IMR-90 (cell line): ENCODE data around the gene NXPH3. TPM values are rescaled to one million over a fixed set of nuclear protein-coding genes. Genes with fewer than 3 reads are reported as not detected.

ENCODE experiments used
- ATAC-seq: fragments of 200-7000 bp; cut with Tn5 transposase; 2 replicates; pipeline ENCODE4 v1.9.1; 2020; ENCODE audit warnings: low read depth, mild to moderate bottlenecking, moderate library complexity
- BruUV-seq: library from RNA; stranded (reverse); fragments of 400-500 nt; replicated peaks from 2 replicates; lab custom pipeline; 2021; lab: Mats Ljungman, UMichigan
- CTCF ChIA-PET: fragments of 300-600 bp; formaldehyde crosslinking; extraction: SDS; loops from one replicate; lab custom pipeline; 2021; ENCODE audit warnings: antibody characterized with exemption; lab: Yijun Ruan, JAX
- POLR2A ChIA-PET: fragments of 300-600 bp; sonication (Branson Sonifier 250); formaldehyde crosslinking; loops from one replicate; lab custom pipeline; 2022; ENCODE audit warnings: antibody characterized with exemption; ENCODE audit not compliant: unreplicated experiment; lab: Charles Lee
- DNase-seq: peaks from one replicate; pipeline ENCODE4 v3.0.0; 2013
- H2AFZ ChIP-seq: replicated peaks from 2 replicates; pipeline ENCODE3; 2013; ENCODE audit warnings: low read length, mild to moderate bottlenecking; ENCODE audit not compliant: poor library complexity
- H2AK5ac ChIP-seq: 2 replicates; pipeline ENCODE4 v1.6.1; 2013; ENCODE audit warnings: low read depth, low read length, inconsistent platforms
- H2AK9ac ChIP-seq: replicated peaks from 2 replicates; pipeline ENCODE3; 2013; ENCODE audit warnings: mild to moderate bottlenecking, low read depth, low read length, moderate library complexity; ENCODE audit not compliant: poor library complexity
- H2BK120ac ChIP-seq: 2 replicates; pipeline ENCODE4 v1.6.1; 2013; ENCODE audit warnings: low read depth, low read length, inconsistent platforms
- H2BK15ac ChIP-seq: 3 replicates; pipeline ENCODE4 v1.6.1; 2013; ENCODE audit warnings: low read depth, low read length, inconsistent platforms
- H2BK20ac ChIP-seq: 2 replicates; pipeline ENCODE4 v1.6.1; 2013; ENCODE audit warnings: low read depth, mild to moderate bottlenecking, inconsistent platforms, low read length, moderate library complexity
- H2BK5ac ChIP-seq: 2 replicates; pipeline ENCODE4 v1.6.1; 2013; ENCODE audit warnings: mild to moderate bottlenecking, low read depth, low read length, inconsistent platforms; ENCODE audit not compliant: poor library complexity, severe bottlenecking
- H3K14ac ChIP-seq: replicated peaks from 2 replicates; pipeline ENCODE4 v1.6.1; 2013; ENCODE audit warnings: low read depth, low read length, inconsistent platforms
- H3K18ac ChIP-seq: 2 replicates; pipeline ENCODE4 v1.6.1; 2013; ENCODE audit warnings: low read depth, low read length, control low read depth
- H3K23ac ChIP-seq: 2 replicates; pipeline ENCODE4 v1.6.1; 2013; ENCODE audit warnings: low read depth, low read length, inconsistent platforms
- H3K27ac ChIP-seq: 2 replicates; pipeline ENCODE4 v1.5.1; 2013; ENCODE audit warnings: mild to moderate bottlenecking, control low read depth, low read length; ENCODE audit not compliant: insufficient read depth
- H3K27me3 ChIP-seq: 2 replicates; pipeline ENCODE4 v1.6.1; 2013; ENCODE audit warnings: low read length; ENCODE audit not compliant: control insufficient read depth, insufficient read depth
- H3K36me3 ChIP-seq: 2 replicates; pipeline ENCODE4 v1.6.1; 2013; ENCODE audit warnings: low read length, mixed read lengths; ENCODE audit not compliant: control insufficient read depth, insufficient read depth
- H3K4ac ChIP-seq: 2 replicates; pipeline ENCODE4 v1.6.1; 2013; ENCODE audit warnings: low read depth, low read length, inconsistent platforms
- H3K4me1 ChIP-seq: 2 replicates; pipeline ENCODE4 v1.6.1; 2013; ENCODE audit warnings: low read length, mixed read lengths; ENCODE audit not compliant: control insufficient read depth, insufficient read depth
- H3K4me2 ChIP-seq: 2 replicates; pipeline ENCODE4 v1.6.1; 2013; ENCODE audit warnings: low read depth, mild to moderate bottlenecking, control low read depth, low read length, moderate library complexity
- H3K4me3 ChIP-seq: 2 replicates; pipeline ENCODE4 v1.5.1; 2013; ENCODE audit warnings: low read depth, mild to moderate bottlenecking, control low read depth, low read length, moderate library complexity; ENCODE audit not compliant: insufficient read depth
- H3K56ac ChIP-seq: 2 replicates; pipeline ENCODE4 v1.6.1; 2013; ENCODE audit warnings: low read length, inconsistent platforms; ENCODE audit not compliant: insufficient read depth; ENCODE audit errors: extremely low read depth
- H3K79me1 ChIP-seq, 2 experiments: 2 replicates each; pipeline ENCODE4 v1.6.1; 2013; ENCODE audit warnings: low read length in 2 of 2, inconsistent platforms in 1 of 2, low read depth in 1 of 2
- H3K9ac ChIP-seq: 2 replicates; pipeline ENCODE4 v1.6.1; 2013; ENCODE audit warnings: low read depth, low read length, control low read depth
- H3K9me1 ChIP-seq: 2 replicates; pipeline ENCODE4 v1.6.1; 2013; ENCODE audit warnings: low read length, inconsistent platforms; ENCODE audit not compliant: insufficient read depth
- H3K9me3 ChIP-seq: 2 replicates; pipeline ENCODE4 v1.6.1; 2013; ENCODE audit warnings: low read length; ENCODE audit not compliant: control insufficient read depth, insufficient read depth
- H4K20me1 ChIP-seq: 2 replicates; pipeline ENCODE4 v1.6.1; 2013; ENCODE audit warnings: low read length, inconsistent platforms; ENCODE audit not compliant: insufficient read depth
- H4K5ac ChIP-seq: 2 replicates; pipeline ENCODE4 v1.6.1; 2013; ENCODE audit warnings: mild to moderate bottlenecking, low read depth, low read length, control low read depth
- H4K8ac ChIP-seq, 2 experiments: 2 replicates each; pipeline ENCODE4 v1.6.1; 2013; ENCODE audit warnings: low read depth in 2 of 2, low read length in 2 of 2, control low read depth in 1 of 2, inconsistent platforms in 1 of 2
- H4K91ac ChIP-seq: 2 replicates; pipeline ENCODE4 v1.6.1; 2013; ENCODE audit warnings: low read depth, low read length, inconsistent platforms; ENCODE audit not compliant: insufficient read depth
- BHLHE40 ChIP-seq: fragments of 150-350 bp; IDR thresholded peaks from 2 replicates; pipeline ENCODE4 v1.6.1; 2016; ENCODE audit warnings: mild to moderate bottlenecking, low read depth, low read length
- ELK1 ChIP-seq: fragments of 150-350 bp; IDR thresholded peaks from 2 replicates; pipeline ENCODE4 v1.6.1; 2016; ENCODE audit warnings: low read depth, mild to moderate bottlenecking, low read length, moderate library complexity, borderline replicate concordance
- FOS ChIP-seq: fragments of 150-350 bp; IDR thresholded peaks from 2 replicates; pipeline ENCODE4 v1.6.1; 2016; ENCODE audit warnings: low read depth, low read length
- MAFK ChIP-seq: IDR thresholded peaks from 2 replicates; pipeline ENCODE4 v1.6.1; 2012; ENCODE audit warnings: low read depth, low read length, improper control_type of control experiment
- MAZ ChIP-seq: IDR thresholded peaks from 2 replicates; pipeline ENCODE4 v1.6.1; 2012; ENCODE audit warnings: low read depth, mild to moderate bottlenecking, low read length, improper control_type of control experiment, moderate library complexity, borderline replicate concordance
- MXI1 ChIP-seq: IDR thresholded peaks from 2 replicates; pipeline ENCODE4 v1.6.1; 2012; ENCODE audit warnings: low read depth, mild to moderate bottlenecking, low read length, moderate library complexity, borderline replicate concordance
- RAD21 ChIP-seq: IDR thresholded peaks from 2 replicates; pipeline ENCODE4 v1.6.1; 2012; ENCODE audit warnings: low read length, improper control_type of control experiment
- RCOR1 ChIP-seq: IDR thresholded peaks from 2 replicates; pipeline ENCODE4 v1.6.1; 2012; ENCODE audit warnings: mild to moderate bottlenecking, low read length, improper control_type of control experiment; ENCODE audit not compliant: insufficient replicate concordance
- SMC3 ChIP-seq: fragments of 150-350 bp; IDR thresholded peaks from 2 replicates; pipeline ENCODE4 v1.6.1; 2016; ENCODE audit warnings: low read depth, mild to moderate bottlenecking, antibody characterized with exemption, low read length, moderate library complexity
- WGBS, 2 experiments: methylation state at CpG; one replicate each; pipeline versions ENCODE4 v1.1.5 to v1.1.7; 2013; ENCODE audit warnings: missing lambda C conversion rate in 2 of 2; ENCODE audit not compliant: insufficient read length in 1 of 2; ENCODE audit errors: extremely low coverage in 2 of 2; 5-methylcytosine and 5-hydroxymethylcytosine counted together
- dilution Hi-C: fragments of 300-500 bp; cut with HindIII; formaldehyde crosslinking; loops from one replicate; pipeline ENCODE4 v1.14.3; 2018; ENCODE audit warnings: low sequenced_read_pairs; ENCODE audit not compliant: unreplicated experiment
- in situ Hi-C: fragments of 300-500 bp; cut with MboI; formaldehyde crosslinking; loops from 3 replicates; pipeline ENCODE4 v1.14.3; 2019; ENCODE audit warnings: low sequenced_read_pairs, inconsistent platforms, mixed read lengths
- intact Hi-C: fragments of 100-400 bp; cut with micrococcal nuclease; formaldehyde crosslinking; loops from 2 replicates; pipeline ENCODE4 v1.10.0; 2022
- polyA plus RNA-seq, 3 experiments: library from polyadenylated mRNA; depleted of rRNA; stranded (reverse); fragments of >200 nt; gene quantifications; 2 replicates each; pipeline ENCODE4 v1.2.3, GENCODE V29; 2012; ENCODE audit warnings: low replicate concordance in 1 of 3
- total RNA-seq: library from RNA; depleted of rRNA; stranded (reverse); fragments of >200 nt; gene quantifications from 2 replicates; pipeline ENCODE4 v1.2.3, GENCODE V29; 2012
- TF ChIP-seq, protein P1 (sequence below): fragments of 150-350 bp; IDR thresholded peaks from 2 replicates; pipeline ENCODE4 v1.6.1; 2017; ENCODE audit warnings: mild to moderate bottlenecking, antibody characterized with exemption, low read length, low read depth
- TF ChIP-seq, protein P2 (sequence below): conservative IDR thresholded peaks from 2 replicates; pipeline ENCODE4 v1.5.1; 2012; ENCODE audit warnings: mild to moderate bottlenecking, low read depth, low read length, improper control_type of control experiment

Gene NXPH3
- total and polyA plus RNA-seq, 2 of the 4 experiments (the other 2 are of a cell fraction): 0.18 to 0.31 TPM

DNA sequence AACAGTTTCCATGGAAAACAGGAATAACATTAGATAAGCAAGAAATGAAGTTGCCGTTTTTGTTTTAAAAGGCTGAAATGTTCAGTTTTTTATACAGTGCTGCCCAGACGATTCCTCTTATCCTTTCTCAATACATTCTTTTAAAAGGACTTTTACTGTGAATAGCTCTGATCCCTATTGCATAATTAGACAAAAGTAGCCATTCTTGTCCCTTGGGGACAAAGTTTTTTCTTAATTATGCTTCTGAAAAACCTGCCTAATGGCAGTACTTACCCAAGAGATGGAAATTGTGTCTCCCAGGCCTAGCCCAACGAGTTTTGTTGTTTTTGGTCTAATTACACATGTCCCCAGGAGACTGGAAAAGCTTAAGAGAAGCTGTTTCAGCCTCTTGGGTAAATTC, 27.6 kb downstream of the NXPH3 start:
- Histone ChIP-seq H3K9ac (no peak overlapping the region), H3K14ac (no peak overlapping the region), H2AK9ac (no peak overlapping the region), H2BK5ac (no peak overlapping the region), H3K79me1 (peaks cover 0 to 7% of the 10 kb centered on the region in 2 experiments; a peak in 1 of 4 replicates), H3K9me1 (peaks cover 2% of the 10 kb centered on the region; the same call in 1 of the 2 replicates), H2BK20ac (no peak overlapping the region), H3K4ac (no peak overlapping the region), H3K18ac (no peak overlapping the region), H3K27ac (no peak overlapping the region), H2BK120ac (no peak overlapping the region), H4K20me1 (no peaks in the 10 kb centered on the region), H3K4me3 (no peak overlapping the region), H4K8ac (no peak overlapping the region), H3K56ac (no peak overlapping the region), H3K9me3 (no peaks in the 10 kb centered on the region), H2AK5ac (no peak overlapping the region), H3K36me3 (peaks cover 34% of the 10 kb centered on the region), H4K5ac (no peak overlapping the region), H2BK15ac (no peak overlapping the region), H3K23ac (no peak overlapping the region), H3K27me3 (no peaks in the 10 kb centered on the region), H3K4me2 (no peak overlapping the region), H3K4me1 (peaks cover 1% of the 10 kb centered on the region; the same call in 1 of the 2 replicates), H4K91ac (no peak overlapping the region), H2AFZ (no peak overlapping the region)
- TF ChIP-seq MXI1: no peak
- TF ChIP-seq, protein P1, sequence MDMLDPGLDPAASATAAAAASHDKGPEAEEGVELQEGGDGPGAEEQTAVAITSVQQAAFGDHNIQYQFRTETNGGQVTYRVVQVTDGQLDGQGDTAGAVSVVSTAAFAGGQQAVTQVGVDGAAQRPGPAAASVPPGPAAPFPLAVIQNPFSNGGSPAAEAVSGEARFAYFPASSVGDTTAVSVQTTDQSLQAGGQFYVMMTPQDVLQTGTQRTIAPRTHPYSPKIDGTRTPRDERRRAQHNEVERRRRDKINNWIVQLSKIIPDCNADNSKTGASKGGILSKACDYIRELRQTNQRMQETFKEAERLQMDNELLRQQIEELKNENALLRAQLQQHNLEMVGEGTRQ: no peak
- no peak for TF ChIP-seq FOS
- TF ChIP-seq RAD21: no peak
- TF ChIP-seq, protein P2, sequence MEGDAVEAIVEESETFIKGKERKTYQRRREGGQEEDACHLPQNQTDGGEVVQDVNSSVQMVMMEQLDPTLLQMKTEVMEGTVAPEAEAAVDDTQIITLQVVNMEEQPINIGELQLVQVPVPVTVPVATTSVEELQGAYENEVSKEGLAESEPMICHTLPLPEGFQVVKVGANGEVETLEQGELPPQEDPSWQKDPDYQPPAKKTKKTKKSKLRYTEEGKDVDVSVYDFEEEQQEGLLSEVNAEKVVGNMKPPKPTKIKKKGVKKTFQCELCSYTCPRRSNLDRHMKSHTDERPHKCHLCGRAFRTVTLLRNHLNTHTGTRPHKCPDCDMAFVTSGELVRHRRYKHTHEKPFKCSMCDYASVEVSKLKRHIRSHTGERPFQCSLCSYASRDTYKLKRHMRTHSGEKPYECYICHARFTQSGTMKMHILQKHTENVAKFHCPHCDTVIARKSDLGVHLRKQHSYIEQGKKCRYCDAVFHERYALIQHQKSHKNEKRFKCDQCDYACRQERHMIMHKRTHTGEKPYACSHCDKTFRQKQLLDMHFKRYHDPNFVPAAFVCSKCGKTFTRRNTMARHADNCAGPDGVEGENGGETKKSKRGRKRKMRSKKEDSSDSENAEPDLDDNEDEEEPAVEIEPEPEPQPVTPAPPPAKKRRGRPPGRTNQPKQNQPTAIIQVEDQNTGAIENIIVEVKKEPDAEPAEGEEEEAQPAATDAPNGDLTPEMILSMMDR: no peak
- TF ChIP-seq SMC3: no peak
- no peak for TF ChIP-seq MAFK
- TF ChIP-seq ELK1: no peak
- no peak for TF ChIP-seq RCOR1
- no peak for TF ChIP-seq MAZ
- TF ChIP-seq BHLHE40: no peak
- dilution Hi-C loops (no loop called here), intact Hi-C loops (no loop called here), in situ Hi-C loops (no loop called here)
- CTCF ChIA-PET: interaction anchor here (0.5 kb wide), 1 partner anchor 105 kb away, joined by 3 read pairs; no protein-coding TSS in a partner anchor
- ATAC-seq (no peak), DNase-seq (no peak)
- POLR2A ChIA-PET: no interaction called here
- BruUV-seq: no TSS peak
- no CpG with 5 or more reads among the region's 3 CpGs for WGBS, 2 experiments
